NCI-H187 treated with DMSO at 0.1 percent for 48 hours (cell line): ENCODE measurements around the gene GCC2.
"Not testable (repeated sequence)": the region's sequence is repeated elsewhere in the genome, so short reads cannot be mapped to it uniquely, and the experiment has no call there.

Experiments
- DNase-seq: peaks from one replicate; lab custom pipeline; 2025; lab: John Stamatoyannopoulos, UW

Gene GCC2

DNA sequence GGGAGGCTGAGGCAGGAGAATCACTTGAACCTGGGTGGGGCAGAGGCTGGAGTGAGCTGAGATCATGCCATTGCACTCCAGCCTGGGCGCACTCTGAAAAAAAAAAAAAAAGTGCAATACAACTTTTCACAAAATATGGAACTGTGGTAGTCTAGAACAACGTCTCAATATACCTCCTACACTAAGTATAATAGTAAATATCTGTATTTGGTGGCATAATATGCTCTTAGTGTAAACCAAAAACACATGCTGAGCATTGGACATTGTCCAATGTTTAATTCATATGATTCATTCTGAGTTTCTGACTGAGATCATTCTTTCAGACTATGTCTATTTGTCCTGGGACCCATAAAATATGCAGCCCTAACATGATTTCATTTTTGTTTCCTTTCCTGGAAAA is 65.5 kb downstream of the GCC2 start:
- DNase-seq, result not testable (repeated sequence)

DNA sequence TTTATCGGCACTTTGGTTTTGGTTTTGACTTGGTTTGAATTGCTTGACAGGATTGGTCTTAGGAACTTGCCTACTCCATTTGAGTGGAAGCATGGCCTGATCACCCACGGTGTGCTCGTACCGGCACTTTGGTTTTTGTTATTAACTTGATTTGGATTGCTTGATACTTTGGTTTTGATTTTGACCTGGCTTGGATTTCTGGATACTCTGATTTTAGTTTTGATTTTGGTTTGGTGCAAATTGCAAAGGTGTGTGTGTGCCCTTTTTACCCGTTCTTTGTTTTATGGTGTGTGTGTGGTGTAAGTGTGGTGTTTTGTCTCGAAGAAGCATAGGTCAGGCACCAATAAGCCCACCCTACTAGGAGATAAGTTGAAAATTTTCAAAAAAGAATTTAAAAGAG is 75.7 kb downstream of the GCC2 start:
- not testable (repeated sequence) for DNase-seq

DNA sequence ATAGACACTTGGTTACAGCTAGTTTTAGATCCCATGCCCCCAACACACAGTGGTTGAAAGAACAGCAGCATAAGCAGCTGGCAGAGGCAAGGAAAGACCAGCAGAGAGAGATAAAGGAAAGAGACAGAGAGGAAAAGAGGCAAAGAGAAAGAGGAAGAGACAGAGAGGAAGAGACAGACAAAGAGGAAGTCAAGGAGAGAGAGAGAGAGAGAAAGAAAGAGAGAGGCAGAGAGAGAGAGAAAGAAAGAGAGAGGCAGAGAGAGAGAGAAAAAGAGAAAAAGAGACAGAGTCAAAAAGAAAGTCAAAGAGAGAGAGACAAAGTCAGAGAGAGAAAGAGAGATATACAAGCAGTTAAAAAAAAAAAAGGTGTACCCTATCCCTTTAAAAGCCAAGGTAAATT is 76.3 kb downstream of the GCC2 start:
- DNase-seq, result not testable (repeated sequence)

DNA sequence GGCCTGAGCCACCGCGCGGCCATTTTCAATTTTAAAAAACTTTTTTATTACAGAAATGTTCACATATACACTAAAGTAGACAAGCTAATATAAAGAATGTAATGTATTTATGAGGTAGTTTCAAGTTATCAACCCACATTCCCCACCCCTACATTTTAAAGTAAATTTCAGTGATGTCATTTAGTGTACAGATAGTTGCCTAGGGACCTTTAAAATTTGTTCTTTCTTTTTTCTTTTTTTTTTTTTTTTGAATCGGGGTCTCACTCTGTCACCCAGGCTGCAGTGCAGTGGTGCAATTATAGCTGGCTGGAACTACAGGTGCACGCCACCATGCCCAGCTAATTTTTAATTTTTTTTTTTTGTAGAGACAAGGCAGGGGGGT is 82.7 kb downstream of the GCC2 start:
- DNase-seq, result no peak

DNA sequence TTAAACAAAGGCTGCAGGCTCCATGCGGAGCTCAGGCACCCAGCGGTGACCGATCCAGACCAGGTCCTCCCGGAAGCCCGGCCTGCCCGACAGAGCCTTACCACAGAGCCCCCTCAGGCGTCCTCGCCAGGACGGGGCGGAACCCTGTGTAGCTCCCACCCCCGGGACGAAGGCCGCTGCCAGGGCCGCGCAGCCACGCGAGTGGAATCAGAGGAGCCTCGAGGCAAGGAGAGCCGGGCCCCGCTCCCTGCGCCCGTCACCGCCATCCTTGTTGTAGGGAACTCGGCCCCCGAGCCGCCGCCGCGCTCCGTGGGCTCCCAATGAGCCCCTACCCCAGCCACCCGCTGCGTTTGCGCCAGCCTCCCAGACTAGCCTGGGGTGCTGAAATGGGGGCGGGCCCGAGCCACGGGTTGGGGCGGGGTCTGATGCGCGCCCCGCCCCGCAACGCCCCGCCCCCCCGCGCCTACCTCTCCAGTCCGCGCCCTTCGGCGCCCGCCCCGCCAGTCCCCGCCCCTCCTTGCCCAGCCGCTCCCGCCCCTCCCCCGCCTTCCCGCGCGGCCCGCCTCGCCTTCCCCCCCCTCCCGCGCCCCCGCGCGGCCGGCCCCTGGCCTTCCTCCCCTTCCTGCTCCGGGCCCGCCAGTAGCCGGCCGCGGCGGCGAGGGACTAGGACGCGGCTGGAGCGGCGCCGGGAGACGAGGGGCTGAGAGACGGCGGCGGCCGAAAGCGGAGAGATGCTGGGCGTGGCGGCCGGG is 85.0 kb downstream of the GCC2 start, which contains the start of gene LIMS1:
Gene LIMS1, plus strand, starts transcription at position 639 of the 752 bp plus-strand sequence. Its CDS starts 93 bp downstream, at position 732.
- no peak for DNase-seq

DNA sequence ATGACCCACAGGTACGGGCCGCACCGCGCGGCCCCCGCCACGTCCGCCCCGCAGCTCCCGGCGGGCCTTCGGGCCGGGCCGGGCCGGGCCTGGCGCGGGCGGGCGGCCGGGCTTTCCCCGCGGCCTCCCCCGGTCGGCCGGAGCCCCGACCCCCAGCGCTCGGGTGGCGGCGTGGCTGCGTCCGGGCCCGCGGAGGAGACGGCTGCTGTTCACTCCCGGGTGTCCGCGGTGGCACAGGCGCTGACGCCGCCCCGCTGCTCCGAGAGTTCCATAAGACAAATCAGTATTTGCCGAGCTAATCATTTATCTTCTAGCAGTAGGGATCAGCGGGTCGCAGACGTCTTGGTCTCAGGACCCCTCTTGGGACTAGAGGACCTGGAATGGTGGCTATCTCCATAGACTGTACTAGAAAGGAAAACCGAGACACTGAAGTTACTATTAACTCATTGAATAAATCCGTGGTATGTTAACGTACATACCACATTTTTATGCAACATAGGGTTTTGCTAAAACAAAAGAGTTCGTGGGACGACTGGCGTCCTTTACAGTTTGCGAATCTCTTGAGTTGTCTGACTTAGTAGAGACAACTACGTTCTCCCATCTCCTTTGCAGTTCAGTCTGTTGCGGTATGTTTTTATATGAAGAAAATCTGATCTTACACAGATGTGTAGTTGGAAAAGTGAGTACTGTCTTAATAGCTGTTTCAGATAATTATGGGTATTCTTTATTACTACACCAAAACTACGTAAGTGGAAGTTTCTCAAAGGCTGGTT is 85.8 kb downstream of the GCC2 start:
- no peak for DNase-seq

DNA sequence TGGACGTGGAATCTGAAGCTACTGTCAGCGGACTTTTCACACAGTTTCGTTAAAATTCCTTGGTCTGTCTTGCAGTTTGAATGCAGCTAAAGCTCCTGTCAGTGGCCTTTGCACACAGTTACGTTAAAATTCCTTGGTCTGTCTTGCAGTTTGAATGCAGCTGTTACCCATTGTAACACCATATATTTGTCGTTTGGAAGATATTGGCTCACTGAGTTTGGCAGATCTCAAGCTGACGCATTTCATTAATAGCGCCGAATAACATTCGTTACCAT is 86.3 kb downstream of the GCC2 start:
- no peak for DNase-seq

DNA sequence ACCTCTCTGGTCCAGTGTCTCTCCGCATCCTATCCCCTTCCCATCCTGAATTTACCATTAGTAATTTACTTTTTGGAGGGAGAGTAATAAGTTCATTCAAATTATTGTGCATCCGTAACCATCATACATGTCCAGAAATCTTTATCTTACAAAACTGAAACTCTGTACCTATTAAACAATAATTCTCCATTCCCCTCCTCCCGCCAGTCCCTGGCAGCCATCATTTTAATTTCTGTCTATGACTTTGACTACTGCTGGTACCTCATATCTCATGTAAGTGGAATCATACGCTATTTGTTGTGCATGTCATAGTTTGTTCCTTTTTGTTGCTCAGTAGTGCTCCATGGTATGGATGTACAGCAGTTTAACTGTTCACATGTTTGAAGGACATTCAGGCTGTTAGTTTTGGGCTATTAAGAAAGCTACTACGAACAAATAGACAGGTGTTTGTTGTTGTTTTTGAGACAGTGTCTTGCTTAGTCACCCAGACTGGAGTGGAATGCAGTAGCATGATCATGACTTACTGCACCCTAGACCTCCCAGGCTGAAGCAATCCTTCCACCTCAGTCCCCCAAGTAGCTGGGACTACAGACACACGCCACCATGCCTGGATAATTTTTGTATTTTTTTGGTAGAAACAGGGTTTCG is 87.3 kb downstream of the GCC2 start:
- no peak for DNase-seq

DNA sequence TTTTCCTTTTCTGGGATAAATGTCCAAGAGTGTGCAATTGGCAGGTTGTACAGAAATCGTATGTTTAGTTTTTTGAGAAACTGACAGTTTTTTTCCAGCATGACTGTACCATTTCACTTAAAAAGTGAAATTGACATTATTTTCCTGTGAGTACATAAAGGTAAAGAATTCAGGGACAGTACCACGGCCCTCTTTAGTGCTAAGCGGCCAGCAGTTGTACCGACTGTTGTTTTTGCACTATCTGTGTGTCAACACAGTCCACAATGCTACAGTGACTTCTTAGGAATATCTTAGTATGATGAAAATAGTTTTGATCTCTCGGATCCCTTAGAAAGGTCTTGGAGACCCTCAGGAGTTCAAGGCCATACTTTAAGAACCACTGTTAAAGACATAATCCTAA is 87.9 kb downstream of the GCC2 start:
- DNase-seq, result no peak

DNA sequence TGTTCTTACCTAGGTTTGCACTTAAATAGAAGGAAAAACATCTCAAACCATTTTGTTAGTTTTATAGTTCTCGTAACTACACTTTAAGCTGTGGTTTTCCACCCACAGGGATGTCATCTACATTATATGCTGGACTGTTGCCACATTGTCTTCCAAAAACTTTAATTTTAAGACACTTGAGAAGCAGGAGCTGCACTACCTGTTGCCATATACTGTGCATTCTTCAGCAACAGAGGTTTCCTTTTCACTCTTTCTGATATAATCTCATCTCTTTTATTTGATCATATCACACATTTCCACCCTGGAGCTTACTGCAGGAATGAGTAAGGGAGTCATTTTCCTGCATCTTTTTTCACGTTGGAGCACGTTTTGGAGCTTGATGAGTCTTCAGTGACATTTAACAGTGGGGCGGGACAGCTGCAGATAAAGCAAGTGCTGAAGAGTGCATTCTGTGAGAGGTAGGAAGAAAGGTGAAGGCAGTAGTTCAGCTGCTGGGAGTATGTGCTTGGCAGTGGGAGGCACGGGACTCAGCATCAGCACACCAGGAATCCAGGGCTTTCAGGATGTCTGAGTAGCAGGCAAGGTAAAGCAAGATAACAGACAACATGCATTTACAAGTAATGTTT is 89.1 kb downstream of the GCC2 start:
- DNase-seq, result no peak

DNA sequence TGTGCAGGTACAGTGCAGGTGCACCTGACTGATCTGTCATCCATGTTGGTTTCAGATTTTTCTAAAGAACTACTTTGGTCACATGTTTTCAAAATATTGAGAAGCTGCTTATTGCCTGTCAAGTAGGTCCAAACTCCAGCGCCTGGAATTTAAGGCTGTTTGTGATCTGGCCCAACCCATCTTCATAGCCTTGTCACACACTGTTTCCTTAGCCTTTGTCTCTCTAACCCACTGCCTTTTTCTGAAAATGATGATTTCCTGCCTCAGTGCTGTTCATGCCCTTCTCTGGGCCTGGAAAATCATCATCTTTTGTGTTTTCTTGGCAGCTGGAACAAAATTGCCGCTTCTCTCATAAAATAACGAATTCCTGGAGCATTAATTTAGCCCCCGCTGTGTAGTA is 92.4 kb downstream of the GCC2 start:
- DNase-seq, result no peak

DNA sequence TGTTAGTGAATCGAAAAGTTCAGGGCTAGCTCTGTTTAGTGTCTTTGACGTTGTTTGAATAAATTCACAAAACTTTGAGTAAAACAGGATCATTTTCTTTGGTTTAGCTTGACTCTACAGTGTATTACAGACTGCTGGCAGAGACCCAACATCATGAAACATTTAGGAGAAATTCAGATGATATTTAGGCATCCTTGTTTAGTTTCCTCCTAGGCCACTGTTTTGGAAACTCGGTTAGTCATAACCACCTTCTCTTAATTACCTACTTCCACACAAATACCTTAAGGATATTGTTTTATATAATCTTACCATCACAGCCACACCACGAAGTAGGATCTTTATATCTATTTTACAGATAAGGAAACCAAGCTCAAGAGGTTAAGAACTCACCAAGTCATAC is 93.1 kb downstream of the GCC2 start:
- no peak for DNase-seq

DNA sequence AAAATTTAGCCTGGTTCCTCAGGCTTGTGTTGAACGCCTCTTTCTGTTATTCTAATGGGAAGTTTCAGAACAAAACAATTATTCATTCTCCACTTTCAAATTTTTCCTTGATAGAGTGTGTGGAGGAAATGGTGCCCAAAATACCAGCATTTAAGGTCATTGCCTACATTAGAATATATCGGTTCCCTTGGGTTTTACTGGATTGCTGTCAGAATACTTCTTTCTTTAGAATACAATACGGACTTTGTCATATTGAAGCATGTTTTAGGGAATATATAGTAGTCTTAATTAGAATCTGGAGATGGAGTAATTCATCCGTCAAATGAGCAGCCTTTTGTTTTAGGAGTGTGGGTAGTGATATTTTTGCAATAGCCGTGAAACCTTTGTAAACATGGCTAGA is 98.6 kb downstream of the GCC2 start:
- no peak for DNase-seq

DNA sequence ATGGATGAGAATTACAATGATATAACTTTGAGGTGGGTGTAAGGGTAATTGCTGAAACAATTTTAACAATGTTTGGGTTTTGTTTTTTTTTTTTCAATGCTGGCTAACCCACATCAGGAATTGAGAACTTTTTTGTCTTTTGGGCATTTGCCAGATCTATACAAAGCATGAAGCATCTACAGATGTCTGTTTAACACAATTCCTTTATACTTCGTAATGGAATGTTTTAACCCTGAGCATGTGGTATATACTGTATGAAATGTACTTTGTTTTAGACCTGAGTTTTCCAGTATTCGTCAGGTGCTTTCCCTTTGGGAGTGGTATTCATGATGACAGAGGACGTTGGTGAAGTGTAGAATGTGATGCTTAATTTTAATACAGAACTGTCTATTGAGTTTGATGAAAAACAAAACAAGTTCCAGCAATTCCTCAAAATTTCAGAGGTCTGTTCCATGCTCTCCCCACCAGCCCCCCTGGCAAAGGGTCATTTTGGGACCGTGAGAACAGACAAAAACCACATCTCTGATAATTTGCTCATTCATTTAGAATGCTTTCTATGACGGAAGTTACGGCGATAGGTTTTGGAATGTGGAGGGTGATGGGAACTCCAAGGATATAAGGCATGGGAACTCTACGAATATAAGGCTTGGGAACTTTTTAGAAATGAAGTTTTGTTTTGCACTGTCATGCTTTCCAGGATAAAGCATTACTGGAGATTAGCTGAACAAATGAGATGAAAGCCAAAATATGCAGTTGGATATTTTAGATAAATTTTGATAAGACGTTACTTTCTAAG is 99.4 kb downstream of the GCC2 start:
- DNase-seq, result no peak

DNA sequence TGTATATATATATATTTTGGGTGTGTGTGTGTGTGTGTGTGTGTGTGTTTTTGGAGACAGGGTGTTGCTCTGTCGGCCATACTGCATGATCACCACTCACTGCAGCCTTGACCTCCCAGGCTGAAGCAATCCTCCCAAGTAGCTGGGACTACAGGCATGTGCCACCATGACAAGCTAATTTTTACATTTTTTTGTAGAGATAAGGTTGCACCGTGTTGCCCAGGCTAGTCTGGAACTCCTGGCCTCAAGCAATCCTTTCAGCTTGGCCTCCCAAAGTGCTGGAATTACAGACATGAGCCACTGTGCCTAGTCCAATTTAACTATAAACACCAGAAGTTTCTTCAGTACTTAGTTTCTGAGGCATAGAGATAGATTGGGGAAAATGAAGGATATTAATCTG is 103.6 kb downstream of the GCC2 start:
- no peak for DNase-seq

DNA sequence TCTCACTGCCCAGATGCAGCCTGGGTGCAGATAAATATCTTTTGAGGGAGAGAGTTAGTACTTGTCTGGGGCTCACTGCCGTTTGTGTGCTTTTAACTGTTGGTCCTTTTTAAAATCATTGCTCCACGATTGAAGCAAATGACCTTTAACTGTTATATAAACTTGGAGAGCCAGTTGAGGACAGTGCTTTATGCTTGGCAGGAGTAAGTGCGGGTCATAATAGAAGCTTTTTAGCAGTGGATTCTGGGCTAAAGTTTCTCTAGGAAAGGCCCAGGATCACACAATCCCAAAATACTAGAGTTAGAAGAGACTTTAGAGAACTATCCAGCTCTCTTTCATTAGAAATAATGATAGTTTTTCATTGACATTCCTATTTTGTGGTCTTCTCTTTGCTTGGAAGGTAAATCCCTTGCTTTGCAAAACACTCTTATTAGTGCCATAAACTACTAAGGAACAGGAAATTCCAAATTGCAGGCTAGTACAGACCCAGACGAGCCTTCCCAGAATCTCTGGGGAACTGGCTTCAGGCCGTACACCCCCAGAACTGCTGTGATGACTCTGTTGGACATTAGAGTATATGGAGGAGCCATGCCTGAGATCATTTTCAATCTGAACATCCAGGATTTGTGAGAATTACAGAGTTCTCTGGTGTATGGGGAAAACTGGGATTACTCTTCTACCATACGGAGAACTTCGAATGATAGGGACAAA is 104.4 kb downstream of the GCC2 start:
- DNase-seq, result no peak

DNA sequence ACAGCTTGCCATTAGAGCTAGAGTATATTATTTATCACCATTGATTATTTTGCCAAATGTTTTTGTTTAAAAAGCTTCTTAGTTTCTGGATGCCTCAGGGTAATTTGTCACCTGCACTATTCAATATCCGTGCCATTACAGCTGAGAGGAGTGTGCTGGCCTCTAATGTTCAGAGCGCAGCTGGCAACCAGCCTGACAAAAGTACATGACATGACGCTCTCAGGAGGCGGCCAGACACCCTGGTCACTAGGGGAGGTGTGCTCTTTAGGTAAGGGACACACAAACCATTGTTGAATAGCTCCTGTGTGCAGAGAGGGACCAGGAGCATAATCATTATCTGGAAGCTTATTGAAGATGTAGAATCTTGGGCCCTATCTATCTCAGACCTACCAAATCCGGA is 105.5 kb downstream of the GCC2 start:
- no peak for DNase-seq

DNA sequence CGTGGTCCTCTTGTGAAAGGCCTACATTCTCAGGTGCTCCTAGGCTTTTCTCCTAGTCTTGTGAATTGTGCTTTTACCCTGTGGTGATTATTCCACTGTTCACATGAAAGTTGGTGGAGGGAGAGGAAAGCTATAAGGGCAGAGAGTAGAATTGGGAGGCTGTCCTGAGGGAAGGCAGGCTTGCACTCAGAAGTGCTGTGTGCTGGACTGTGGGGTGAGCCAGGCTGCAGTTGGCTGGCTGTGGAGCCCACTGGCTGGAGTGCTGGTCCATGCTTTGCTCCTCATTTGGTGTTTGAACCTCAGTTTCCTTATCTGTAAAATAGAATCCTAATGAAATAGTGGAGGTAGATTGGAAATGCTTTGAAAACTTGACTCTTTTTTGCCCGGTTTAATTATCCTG is 106.6 kb downstream of the GCC2 start:
- no peak for DNase-seq

DNA sequence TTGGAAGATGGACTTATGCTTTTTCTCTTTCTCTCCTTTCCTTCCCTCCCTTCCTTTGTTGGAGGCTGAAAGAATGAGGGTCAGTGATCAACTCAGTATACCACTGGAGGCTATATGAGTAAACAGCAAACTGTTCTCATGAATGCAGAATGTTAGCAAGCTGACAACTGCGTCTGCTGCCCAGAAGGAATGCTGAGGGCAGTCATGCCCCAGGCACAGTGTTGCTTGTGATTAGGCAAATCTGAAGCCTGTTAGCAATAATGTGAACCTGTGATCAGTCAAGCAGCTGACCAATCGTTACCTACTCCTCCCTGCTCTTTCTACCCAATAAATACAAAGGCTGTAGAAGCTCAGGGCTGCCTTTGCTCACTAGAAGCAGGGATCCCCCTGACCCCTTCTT is 107.6 kb downstream of the GCC2 start:
- not testable (repeated sequence) for DNase-seq
